HEK293T (cell line): Measurements from ENCODE around the gene NRDC.

Experiments used
- CTCF ChIA-PET: fragments of 350-600 bp; formaldehyde crosslinking; extraction: SDS; loops from one replicate; lab custom pipeline; 2021; ENCODE audit warnings: antibody characterized with exemption, inconsistent platforms; lab: Yijun Ruan, JAX
- POLR2A ChIA-PET: fragments of 350-600 bp; formaldehyde crosslinking; extraction: SDS; loops from one replicate; lab custom pipeline; 2020; ENCODE audit warnings: antibody characterized with exemption, inconsistent platforms; lab: Yijun Ruan, JAX
- DNase-seq: peaks from one replicate; pipeline ENCODE4 v3.0.0; 2012; ENCODE audit warnings: mixed read lengths; ENCODE audit errors: extremely low spot score
- ARNT ChIP-seq: fragments of 450-650 bp; IDR thresholded peaks from 2 replicates; pipeline ENCODE4 v1.6.1; 2017; ENCODE audit warnings: mild to moderate bottlenecking
- BHLHE40 ChIP-seq: fragments of 450-650 bp; IDR thresholded peaks from 2 replicates; pipeline ENCODE4 v1.6.1; 2016; ENCODE audit warnings: mild to moderate bottlenecking, moderate library complexity, borderline replicate concordance
- CTBP1 ChIP-seq: fragments of 450-650 bp; IDR thresholded peaks from 2 replicates; pipeline ENCODE4 v1.6.1; 2016; ENCODE audit warnings: borderline replicate concordance
- ELF4 ChIP-seq: fragments of 450-650 bp; IDR thresholded peaks from 2 replicates; pipeline ENCODE4 v1.6.1; 2017; ENCODE audit warnings: antibody characterized with exemption
- FOXA1 ChIP-seq: fragments of 450-650 bp; IDR thresholded peaks from 2 replicates; pipeline ENCODE4 v1.6.1; 2016; ENCODE audit warnings: mild to moderate bottlenecking
- FOXK2 ChIP-seq: fragments of 450-650 bp; IDR thresholded peaks from 2 replicates; pipeline ENCODE4 v1.6.1; 2016; ENCODE audit warnings: mild to moderate bottlenecking
- FOXM1 ChIP-seq: fragments of 450-650 bp; IDR thresholded peaks from 2 replicates; pipeline ENCODE4 v1.6.1; 2017; ENCODE audit warnings: mild to moderate bottlenecking, borderline replicate concordance
- HDGF ChIP-seq: fragments of 450-650 bp; IDR thresholded peaks from 2 replicates; pipeline ENCODE4 v1.6.1; 2017; ENCODE audit warnings: antibody characterized with exemption, borderline replicate concordance
- L3MBTL2 ChIP-seq: fragments of 450-650 bp; conservative IDR thresholded peaks from 2 replicates; pipeline ENCODE4 v1.6.1; 2016; ENCODE audit warnings: mild to moderate bottlenecking
- LEF1 ChIP-seq: fragments of 450-650 bp; IDR thresholded peaks from 2 replicates; pipeline ENCODE4 v1.6.1; 2017; ENCODE audit warnings: mild to moderate bottlenecking, borderline replicate concordance
- NFRKB ChIP-seq: fragments of 450-650 bp; IDR thresholded peaks from 2 replicates; pipeline ENCODE4 v1.6.1; 2016; ENCODE audit warnings: mild to moderate bottlenecking, moderate library complexity
- PKNOX1 ChIP-seq: fragments of 450-650 bp; IDR thresholded peaks from 2 replicates; pipeline ENCODE4 v1.6.1; 2016
- SP1 ChIP-seq: fragments of 450-650 bp; IDR thresholded peaks from 2 replicates; pipeline ENCODE4 v1.6.1; 2017
- SUZ12 ChIP-seq: fragments of 450-650 bp; IDR thresholded peaks from 2 replicates; pipeline ENCODE4 v1.6.1; 2016; ENCODE audit warnings: mild to moderate bottlenecking
- TARDBP ChIP-seq: fragments of 450-650 bp; IDR thresholded peaks from 2 replicates; pipeline ENCODE4 v1.6.1; 2016
- ZNF384 ChIP-seq: fragments of 450-650 bp; IDR thresholded peaks from 2 replicates; pipeline ENCODE4 v1.6.1; 2016

Gene NRDC

GRCh38 chr1:51878616-51879336 is at the start of gene NRDC:
Gene NRDC (minus strand): TSS chr1:51878727. CDS start chr1:51878615, 112 bp downstream.
- CTCF ChIA-PET: interaction anchor here (1.2 kb wide), 3 partner anchors 9 to 34 kb away, joined by 3 to 4 read pairs (median 4); no protein-coding TSS in a partner anchor
- DNase-seq: peak; percentile 95
- TF ChIP-seq PKNOX1 (peak; percentile 76), SUZ12 (no peak), FOXK2 (no peak), FOXM1 (no peak), NFRKB (no peak), ARNT (no peak), L3MBTL2 (peak; percentile 5; the same call in 1 of the 2 replicates)
- POLR2A ChIA-PET: interaction anchor here (0.7 to 1.5 kb wide), 6 partner anchors 10 to 304 kb away, joined by 3 to 4 read pairs (median 4); partner anchors contain the start of gene TXNDC12

GRCh38 chr1:51927029-51927428 is 48.5 kb upstream of the NRDC start:
- DNase-seq: no peak
- POLR2A ChIA-PET: no interaction called here
- CTCF ChIA-PET: no interaction called here
- no peak for TF ChIP-seq ELF4
- no peak for TF ChIP-seq FOXK2
- no peak for TF ChIP-seq TARDBP
- TF ChIP-seq BHLHE40: no peak
- TF ChIP-seq PKNOX1: no peak
- no peak for TF ChIP-seq NFRKB
- TF ChIP-seq FOXM1: no peak
- TF ChIP-seq CTBP1: no peak
- no peak for TF ChIP-seq HDGF
- TF ChIP-seq LEF1: no peak
- no peak for TF ChIP-seq ZNF384
- no peak for TF ChIP-seq FOXA1
- TF ChIP-seq SUZ12: no peak
- TF ChIP-seq SP1: no peak
- TF ChIP-seq ARNT: no peak
- TF ChIP-seq L3MBTL2: no peak

GRCh38 chr1:51926171-51926812 is 47.8 kb upstream of the NRDC start:
- ChIA-PET CTCF (no interaction called here), POLR2A (no interaction called here)
- no peak for TF ChIP-seq L3MBTL2
- peak; percentile 38 for DNase-seq

GRCh38 chr1:51924455-51924854 is 45.9 kb upstream of the NRDC start:
- TF ChIP-seq ELF4 (no peak), SP1 (no peak), SUZ12 (no peak), HDGF (no peak), BHLHE40 (no peak), L3MBTL2 (no peak), FOXK2 (no peak), ARNT (no peak), LEF1 (no peak)
- CTCF ChIA-PET: interaction anchor here (0.7 kb wide), 1 partner anchor 28 kb away, joined by 3 read pairs; no protein-coding TSS in a partner anchor
- POLR2A ChIA-PET: no interaction called here
- no peak for DNase-seq

- CTCF ChIA-PET: interaction anchor here (0.6 kb wide), 2 partner anchors 26 to 61 kb away, joined by 5 to 6 read pairs; no protein-coding TSS in a partner anchor
- POLR2A ChIA-PET: no interaction called here
- TF ChIP-seq BHLHE40: no peak
- TF ChIP-seq PKNOX1: no peak
- no peak for TF ChIP-seq L3MBTL2
- DNase-seq: no peak
Measured at GRCh38 chr1:51922040-51922439, 43.5 kb upstream of the NRDC start.

GRCh38 chr1:51920130-51920529 is 41.6 kb upstream of the NRDC start:
- TF ChIP-seq CTBP1: no peak
- no peak for DNase-seq
- ChIA-PET POLR2A (no interaction called here), CTCF (no interaction called here)

- TF ChIP-seq FOXK2: no peak
- TF ChIP-seq NFRKB: no peak
- TF ChIP-seq HDGF: no peak
- no peak for DNase-seq
- ChIA-PET CTCF (no interaction called here), POLR2A (no interaction called here)
Measured at GRCh38 chr1:51919684-51920083, 41.2 kb upstream of the NRDC start.
